NT2/D1 (cell line): Measurements from ENCODE around the gene POLN.
A peak's percentile ranks its signal among the peaks of the same experiment; 100 is the strongest.

Source experiments
- DNase-seq: peaks from one replicate; pipeline ENCODE4 v3.0.0-alpha.2; 2011; ENCODE audit warnings: low read depth, low spot score
- H3K27me3 ChIP-seq: 2 replicates; pipeline ENCODE4 v1.6.0; 2011; ENCODE audit warnings: mild to moderate bottlenecking; ENCODE audit not compliant: insufficient read length, insufficient read depth
- H3K36me3 ChIP-seq: 2 replicates; pipeline ENCODE4 v1.6.1; 2011; ENCODE audit warnings: mild to moderate bottlenecking, low read length, mixed read lengths; ENCODE audit not compliant: insufficient read depth, insufficient read length
- H3K4me1 ChIP-seq: 2 replicates; pipeline ENCODE4 v1.5.1; 2011; ENCODE audit not compliant: insufficient read depth, insufficient read length
- H3K4me3 ChIP-seq: 2 replicates; pipeline ENCODE4 v1.5.1; 2011; ENCODE audit warnings: low read depth; ENCODE audit not compliant: insufficient read length
- H3K9ac ChIP-seq: 2 replicates; pipeline ENCODE4 v1.6.0; 2011; ENCODE audit warnings: low read depth; ENCODE audit not compliant: insufficient read length
- H3K9me3 ChIP-seq: 2 replicates; pipeline ENCODE4 v1.5.1; 2011; ENCODE audit warnings: mild to moderate bottlenecking, low read length; ENCODE audit not compliant: insufficient read depth
- SUZ12 ChIP-seq: IDR thresholded peaks from 2 replicates; pipeline ENCODE4 v1.6.1; 2011; ENCODE audit not compliant: insufficient read length, insufficient read depth; ENCODE audit errors: extremely low read depth
- YY1 ChIP-seq: IDR thresholded peaks from 2 replicates; pipeline ENCODE4 v1.6.1; 2011; ENCODE audit not compliant: insufficient read length, insufficient read depth
- ZNF274 ChIP-seq: IDR thresholded peaks from 2 replicates; pipeline ENCODE4 v1.6.1; 2011; ENCODE audit warnings: mild to moderate bottlenecking, low read depth, low read length

Gene POLN

DNA sequence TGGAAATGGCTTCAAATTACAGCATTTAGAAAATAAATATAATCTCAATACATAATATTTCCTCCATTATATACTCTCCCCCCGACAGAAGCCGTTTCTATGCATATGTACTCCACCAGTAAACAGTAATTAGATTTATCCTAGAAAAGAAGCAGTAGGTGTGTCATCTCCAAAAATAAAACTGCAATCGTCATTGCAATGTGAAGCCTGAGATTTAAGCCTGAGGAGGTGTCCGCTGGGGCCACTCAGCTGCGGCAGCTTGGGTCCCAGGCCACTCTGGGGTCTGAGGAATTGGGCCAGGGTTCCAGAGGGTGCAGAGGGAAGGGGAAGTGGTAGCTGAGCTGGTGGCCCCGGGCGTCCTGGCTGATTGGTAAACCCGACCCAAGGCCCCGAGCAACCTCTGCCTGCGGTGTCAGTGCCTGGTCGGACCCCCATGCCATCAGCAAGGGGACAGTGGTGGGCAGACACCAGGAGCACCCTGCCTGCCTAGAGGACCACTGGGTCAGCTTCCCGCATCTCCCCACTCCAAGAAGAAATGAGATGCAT is 27.8 kb upstream of the POLN start:
- H3K9ac ChIP-seq: peak overlapping the region; percentile 32
- H3K27me3 ChIP-seq: peaks cover 6% of the 10 kb centered on the region
- H3K36me3 ChIP-seq: no peaks in the 10 kb centered on the region
- DNase-seq: no peak
- no peaks in the 10 kb centered on the region for H3K9me3 ChIP-seq
- TF ChIP-seq YY1: no peak
- no peak for TF ChIP-seq SUZ12
- no peak for TF ChIP-seq ZNF274
- H3K4me1 ChIP-seq: peaks cover 36% of the 10 kb centered on the region
- no peak overlapping the region for H3K4me3 ChIP-seq

DNA sequence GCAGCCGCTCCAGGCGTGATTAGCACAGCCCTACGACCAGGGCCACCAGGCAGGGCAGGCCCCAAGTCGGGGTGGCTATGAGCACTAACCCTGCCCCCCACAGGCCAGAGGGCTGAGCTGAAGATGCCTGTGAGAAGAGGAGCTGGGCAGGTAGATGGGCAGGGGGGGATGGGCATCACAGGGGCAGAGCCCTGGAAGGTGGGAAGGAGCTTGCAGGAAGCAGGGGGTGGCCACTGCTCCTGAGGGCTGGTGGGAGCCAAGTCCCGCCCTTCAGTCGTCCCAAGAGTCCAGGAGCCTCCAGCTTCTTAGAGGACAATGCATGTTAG is 27.2 kb upstream of the POLN start:
- TF ChIP-seq SUZ12: no peak
- no peak for TF ChIP-seq YY1
- no peak for TF ChIP-seq ZNF274
- Histone ChIP-seq H3K9ac (peak overlapping the region; percentile 32), H3K9me3 (no peaks in the 10 kb centered on the region), H3K4me3 (no peak overlapping the region), H3K36me3 (no peaks in the 10 kb centered on the region), H3K27me3 (peaks cover 11% of the 10 kb centered on the region), H3K4me1 (peaks cover 41% of the 10 kb centered on the region)
- no peak for DNase-seq

DNA sequence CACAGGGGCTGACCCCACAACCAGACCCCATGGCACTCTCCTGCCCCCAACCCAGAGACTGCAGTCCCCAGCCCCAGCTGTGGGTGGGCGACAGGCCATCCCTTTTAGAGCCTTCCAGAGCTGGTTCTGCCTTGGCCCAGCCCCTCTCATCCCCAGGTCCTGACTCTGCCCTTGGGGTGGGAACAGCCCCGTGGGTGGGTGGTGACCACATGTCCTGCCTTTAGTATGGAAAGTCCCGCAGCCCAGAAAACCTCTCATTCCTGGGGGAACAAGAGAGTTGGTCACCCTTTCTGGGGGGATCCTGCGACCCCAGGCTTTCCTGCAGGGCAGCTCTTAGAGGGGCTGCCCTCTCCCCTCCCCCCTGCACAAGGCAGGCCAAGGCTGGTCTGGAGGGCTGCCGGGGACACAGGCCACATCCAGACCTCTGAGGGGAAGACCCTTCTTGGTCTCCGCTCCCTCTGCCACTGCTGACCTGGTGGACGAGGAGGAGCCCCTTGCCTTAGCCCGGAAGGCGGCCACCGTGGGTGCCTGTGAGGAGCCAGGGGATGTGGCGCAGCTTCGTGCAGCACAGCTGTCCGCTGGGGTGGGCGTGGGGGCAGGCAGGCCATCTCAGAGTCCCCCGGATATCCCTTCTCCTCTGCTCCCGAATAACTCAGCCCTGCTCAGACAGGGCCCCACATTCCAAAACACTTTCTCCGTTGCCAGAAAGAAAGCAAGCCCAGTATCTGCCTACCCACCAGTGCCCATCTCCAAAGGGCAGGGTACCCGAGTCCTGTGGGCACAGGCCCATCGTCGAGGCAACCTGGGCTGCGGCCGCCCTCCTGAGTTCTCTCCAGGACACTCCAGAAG is 26.7 kb upstream of the POLN start:
- no peak for DNase-seq
- no peaks in the 10 kb centered on the region for H3K9me3 ChIP-seq
- H3K4me3 ChIP-seq: no peak overlapping the region
- no peak for TF ChIP-seq SUZ12
- no peak for TF ChIP-seq YY1
- TF ChIP-seq ZNF274: no peak
- H3K4me1 ChIP-seq: peaks cover 45% of the 10 kb centered on the region
- no peaks in the 10 kb centered on the region for H3K36me3 ChIP-seq
- peak overlapping the region; percentile 59 for H3K9ac ChIP-seq
- H3K27me3 ChIP-seq: peaks cover 14% of the 10 kb centered on the region

- H3K27me3 ChIP-seq: peaks cover 14% of the 10 kb centered on the region
- H3K4me1 ChIP-seq: peaks cover 49% of the 10 kb centered on the region
- no peaks in the 10 kb centered on the region for H3K36me3 ChIP-seq
- no peaks in the 10 kb centered on the region for H3K9me3 ChIP-seq
- DNase-seq: no peak
- TF ChIP-seq ZNF274: no peak
- no peak for TF ChIP-seq YY1
- no peak for TF ChIP-seq SUZ12
- H3K4me3 ChIP-seq: no peak overlapping the region
- no peak overlapping the region for H3K9ac ChIP-seq
These were observed 25.9 kb upstream of the POLN start for GRCh38 chr4:2267841-2268240.

- no peak for TF ChIP-seq ZNF274
- no peak for TF ChIP-seq YY1
- TF ChIP-seq SUZ12: no peak
- Histone ChIP-seq H3K4me3 (no peak overlapping the region), H3K4me1 (peaks cover 52% of the 10 kb centered on the region), H3K9ac (no peak overlapping the region), H3K27me3 (peaks cover 14% of the 10 kb centered on the region), H3K36me3 (no peaks in the 10 kb centered on the region), H3K9me3 (no peaks in the 10 kb centered on the region)
- no peak for DNase-seq
These were observed 25.4 kb upstream of the POLN start for GRCh38 chr4:2267320-2267811.

DNA sequence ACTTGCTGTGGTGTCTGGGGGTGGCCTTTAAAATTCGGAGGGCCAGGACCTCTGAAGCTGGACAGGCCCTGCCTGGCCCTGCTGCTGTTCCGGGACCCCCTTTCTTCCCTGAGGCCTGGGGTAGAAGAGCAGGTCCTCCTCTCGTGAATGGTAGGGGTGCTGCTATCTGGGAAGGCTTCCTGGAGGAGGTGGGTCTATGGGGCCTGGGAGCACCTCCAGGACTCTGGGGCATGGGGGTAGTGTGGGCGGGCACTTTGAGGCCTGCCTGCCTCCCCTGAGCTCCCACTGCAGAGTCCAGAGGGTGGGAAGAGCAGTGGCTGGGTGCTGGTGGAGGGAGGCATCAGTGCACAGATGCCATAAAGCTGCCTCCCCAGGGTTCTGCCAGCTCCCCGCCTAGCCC is 24.9 kb upstream of the POLN start:
- peaks cover 14% of the 10 kb centered on the region for H3K27me3 ChIP-seq

GRCh38 chr4:2266181-2266580 is 24.3 kb upstream of the POLN start:
- peaks cover 52% of the 10 kb centered on the region for H3K4me1 ChIP-seq
- peaks cover 14% of the 10 kb centered on the region for H3K27me3 ChIP-seq
- DNase-seq: no peak
- peak overlapping the region; percentile 57 for H3K9ac ChIP-seq
- TF ChIP-seq SUZ12: no peak
- no peak for TF ChIP-seq ZNF274
- TF ChIP-seq YY1: no peak
- H3K36me3 ChIP-seq: no peaks in the 10 kb centered on the region
- H3K4me3 ChIP-seq: no peak overlapping the region
- H3K9me3 ChIP-seq: no peaks in the 10 kb centered on the region

More for the DNA sequence above, 24.9 kb upstream of the POLN start:
- H3K9ac ChIP-seq: no peak overlapping the region
- peaks cover 52% of the 10 kb centered on the region for H3K4me1 ChIP-seq
- no peak overlapping the region for H3K4me3 ChIP-seq
- no peaks in the 10 kb centered on the region for H3K36me3 ChIP-seq
- H3K9me3 ChIP-seq: no peaks in the 10 kb centered on the region
- TF ChIP-seq SUZ12 (no peak), ZNF274 (no peak), YY1 (no peak)
- no peak for DNase-seq
